ENCODE measurements around the gene ITPKA.
A peak's percentile ranks its signal among the peaks of the same experiment; 100 is the strongest.
"Not testable (repeated sequence)": the region's sequence is repeated elsewhere in the genome, so short reads cannot be mapped to it uniquely, and the experiment has no call there.

Gene ITPKA

GRCh38 chr15:41493205-41493901, at the start of gene ITPKA:
Gene ITPKA, plus strand, starts transcription at chr15:41493874. Its CDS starts 54 bp downstream, at chr15:41493928.
- no peak for DNase-seq (ENCODE audit: low spot score)

GRCh38 chr15:41445399-41445798, 48.3 kb upstream of the ITPKA start:
- DNase-seq (ENCODE audit: low spot score): no peak

- DNase-seq (ENCODE audit: low spot score): no peak
These were observed 31.4 kb upstream of the ITPKA start for GRCh38 chr15:41462084-41462795.

GRCh38 chr15:41464889-41465580, 28.6 kb upstream of the ITPKA start:
- DNase-seq (ENCODE audit: low spot score): no peak

- DNase-seq (ENCODE audit: low spot score): peak; percentile 33
These were observed 27.8 kb upstream of the ITPKA start for GRCh38 chr15:41465822-41466421.

GRCh38 chr15:41466711-41467110, 27.0 kb upstream of the ITPKA start:
- DNase-seq (ENCODE audit: low spot score): no peak

GRCh38 chr15:41469644-41470043, 24.0 kb upstream of the ITPKA start:
- not testable (repeated sequence) for DNase-seq (ENCODE audit: low spot score)

GRCh38 chr15:41473418-41473817, 20.3 kb upstream of the ITPKA start:
- no peak for DNase-seq (ENCODE audit: low spot score)

- no peak for DNase-seq (ENCODE audit: low spot score)
These were observed 19.2 kb upstream of the ITPKA start for GRCh38 chr15:41474436-41474835.

- DNase-seq (ENCODE audit: low spot score): no peak
These were observed 18.7 kb upstream of the ITPKA start for GRCh38 chr15:41474941-41475340.

GRCh38 chr15:41476416-41477048, 17.1 kb upstream of the ITPKA start:
- DNase-seq (ENCODE audit: low spot score): no peak

GRCh38 chr15:41480396-41481140, 13.1 kb upstream of the ITPKA start:
- no peak for DNase-seq (ENCODE audit: low spot score)

GRCh38 chr15:41482110-41482877, 11.4 kb upstream of the ITPKA start:
- DNase-seq (ENCODE audit: low spot score): no peak

GRCh38 chr15:41483115-41483514, 10.6 kb upstream of the ITPKA start:
- DNase-seq (ENCODE audit: low spot score): no peak

- DNase-seq (ENCODE audit: low spot score): no peak
These were observed 10.2 kb upstream of the ITPKA start for GRCh38 chr15:41483519-41483918.

- DNase-seq (ENCODE audit: low spot score): no peak
These were observed 8.6 kb upstream of the ITPKA start for GRCh38 chr15:41484937-41485625.

GRCh38 chr15:41486286-41486685, 7.4 kb upstream of the ITPKA start:
- DNase-seq (ENCODE audit: low spot score): no peak

- DNase-seq (ENCODE audit: low spot score): no peak
These were observed 6.3 kb upstream of the ITPKA start for GRCh38 chr15:41487381-41487780.

GRCh38 chr15:41487802-41488201, 5.9 kb upstream of the ITPKA start:
- DNase-seq (ENCODE audit: low spot score): no peak

- DNase-seq (ENCODE audit: low spot score): no peak
These were observed 4.0 kb upstream of the ITPKA start for GRCh38 chr15:41489641-41490040.
